ENCODE data around the gene ZNF469.

Gene ZNF469

DNA sequence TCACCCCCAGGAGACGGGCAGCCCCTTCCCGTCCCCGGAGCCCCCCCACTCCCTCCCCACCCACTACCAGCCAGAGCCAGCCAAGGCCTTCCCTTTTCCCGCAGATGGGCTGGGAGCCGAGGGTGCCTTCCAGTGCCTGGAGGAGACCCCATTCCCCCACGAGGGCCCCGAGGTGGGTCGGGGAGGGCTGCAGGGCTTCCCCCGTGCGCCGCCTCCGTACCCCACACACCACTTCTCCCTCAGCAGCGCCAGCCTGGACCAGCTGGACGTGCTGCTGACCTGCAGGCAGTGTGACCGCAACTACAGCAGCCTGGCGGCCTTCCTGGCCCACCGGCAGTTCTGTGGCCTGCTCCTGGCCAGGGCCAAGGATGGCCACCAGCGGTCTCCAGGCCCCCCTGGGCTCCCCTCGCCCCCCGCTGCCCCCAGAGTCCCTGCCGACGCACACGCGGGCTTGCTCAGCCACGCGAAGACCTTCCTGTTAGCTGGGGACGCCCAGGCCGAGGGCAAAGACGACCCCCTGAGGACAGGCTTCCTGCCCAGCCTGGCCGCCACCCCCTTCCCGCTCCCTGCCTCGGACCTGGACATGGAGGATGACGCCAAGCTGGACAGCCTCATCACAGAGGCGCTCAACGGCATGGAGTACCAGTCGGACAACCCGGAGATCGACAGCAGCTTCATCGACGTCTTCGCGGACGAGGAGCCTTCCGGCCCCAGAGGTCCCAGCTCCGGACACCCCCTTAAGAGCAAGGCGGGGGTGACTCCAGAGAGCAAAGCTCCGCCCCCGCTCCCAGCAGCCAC lies 46.8 kb downstream of the ZNF469 start:
- no peak for DNase-seq

DNA sequence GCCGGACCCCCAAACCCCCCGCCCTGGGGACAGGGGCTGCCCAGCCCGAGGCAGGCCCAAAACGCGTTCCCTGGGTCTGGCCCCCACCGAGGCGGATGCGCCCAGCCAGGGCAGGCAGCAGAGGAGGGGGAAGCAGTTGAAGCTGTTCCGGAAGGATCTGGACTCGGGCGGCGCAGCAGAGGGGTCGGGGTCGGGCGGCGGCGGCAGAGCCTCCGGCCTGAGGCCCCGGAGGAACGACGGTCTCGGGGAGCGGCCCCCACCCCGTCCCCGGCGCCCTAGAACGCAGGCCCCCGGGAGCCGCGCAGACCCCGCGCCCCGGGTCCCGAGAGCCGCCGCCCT lies 47.4 kb downstream of the ZNF469 start:
- no peak for DNase-seq

- no peak for DNase-seq
Observed at GRCh38 chr16:88430524-88431446, 48.0 kb downstream of the ZNF469 start.

- no peak for DNase-seq
Observed at GRCh38 chr16:88431651-88432050, 48.9 kb downstream of the ZNF469 start.

- no peak for DNase-seq
Observed at GRCh38 chr16:88432174-88432573, 49.4 kb downstream of the ZNF469 start.
